Fibroblast of peridontal ligament (primary cell): ENCODE measurements around the gene ARFGEF2.
"Not testable (repeated sequence)": the region's sequence is repeated elsewhere in the genome, so short reads cannot be mapped to it uniquely, and the experiment has no call there.

ENCODE experiments used
- DNase-seq: peaks from one replicate; pipeline ENCODE4 v3.0.0-alpha.2; 2010; ENCODE audit errors: extremely low read depth

ARFGEF2 gene

DNA sequence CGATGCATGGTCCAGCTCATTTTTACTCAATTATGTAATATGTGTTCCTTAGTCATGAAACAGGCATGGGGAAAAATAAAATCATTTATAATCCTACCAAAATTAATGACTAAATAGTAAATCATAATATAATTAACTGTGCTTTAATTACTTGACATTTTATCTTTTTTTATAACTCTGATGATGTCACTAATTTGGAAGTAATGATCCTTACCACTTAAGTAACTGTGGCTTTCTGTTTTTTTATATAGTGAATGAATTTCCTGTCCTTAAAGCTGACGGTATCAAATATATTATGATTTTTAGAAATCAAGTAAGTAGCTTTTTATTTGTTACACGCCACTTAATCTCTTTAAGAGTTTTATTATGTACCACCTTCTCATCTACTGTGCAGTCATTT is 156.8 kb downstream of the ARFGEF2 start:
- DNase-seq = no peak

DNA sequence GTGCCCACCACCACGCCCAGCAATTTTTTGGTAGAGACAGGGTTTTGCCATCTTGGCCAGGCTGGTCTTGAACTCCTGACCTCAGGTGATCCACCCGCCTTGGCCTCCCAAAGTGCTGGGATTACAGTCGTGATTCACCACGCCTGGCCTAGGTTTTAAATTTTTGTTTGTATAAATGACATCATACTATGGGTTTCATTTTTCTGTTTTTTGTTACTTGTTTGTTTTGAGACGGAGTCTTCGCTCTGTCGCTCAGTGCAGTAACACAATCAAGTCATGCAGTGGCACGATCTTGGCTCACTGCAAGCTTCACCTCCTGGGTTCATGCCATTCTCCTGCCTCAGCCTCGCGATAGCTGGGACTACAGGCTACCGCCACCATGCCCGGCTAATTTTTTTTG is 160.8 kb downstream of the ARFGEF2 start:
- not testable (repeated sequence) for DNase-seq
